Osteocyte (in vitro differentiated cells): ENCODE data around the gene HEPACAM. TPM values are rescaled to one million over a fixed set of nuclear protein-coding genes. Genes with fewer than 3 reads are reported as not detected.
"Not testable (repeated sequence)": the region's sequence is repeated elsewhere in the genome, so short reads cannot be mapped to it uniquely, and the experiment has no call there.

ENCODE experiments used
- DNase-seq: peaks from one replicate; pipeline ENCODE4 v3.0.0; 2021; ENCODE audit warnings: mixed read lengths; ENCODE audit not compliant: unreplicated experiment; ENCODE audit errors: extremely low spot score
- H3K27ac Mint-ChIP-seq: one replicate; pipeline ENCODE4 v1.8.0; 2021; ENCODE audit warnings: mild to moderate bottlenecking, mixed read lengths; ENCODE audit not compliant: unreplicated experiment
- H3K27me3 Mint-ChIP-seq: one replicate; pipeline ENCODE4 v1.8.0; 2021; ENCODE audit warnings: mixed read lengths; ENCODE audit not compliant: unreplicated experiment
- H3K36me3 Mint-ChIP-seq: one replicate; pipeline ENCODE4 v1.8.0; 2021; ENCODE audit warnings: mixed read lengths; ENCODE audit not compliant: unreplicated experiment
- H3K4me1 Mint-ChIP-seq: one replicate; pipeline ENCODE4 v1.8.0; 2021; ENCODE audit warnings: mixed read lengths; ENCODE audit not compliant: unreplicated experiment
- H3K4me3 Mint-ChIP-seq: one replicate; pipeline ENCODE4 v1.8.0; 2021; ENCODE audit warnings: mild to moderate bottlenecking, moderate library complexity, mixed read lengths; ENCODE audit not compliant: unreplicated experiment
- H3K9me3 Mint-ChIP-seq: one replicate; pipeline ENCODE4 v1.8.0; 2021; ENCODE audit warnings: mixed read lengths; ENCODE audit not compliant: unreplicated experiment
- CTCF ChIP-seq: fragments of 200-600 bp; sonication (generic); IDR thresholded peaks from 2 replicates; pipeline ENCODE4 v1.5.0; 2021; ENCODE audit warnings: antibody characterized with exemption, mild to moderate bottlenecking, moderate library complexity
- total RNA-seq: library from RNA; stranded (reverse); gene quantifications from 2 replicates; pipeline ENCODE4 v1.2.1, GENCODE V29; 2021

Gene HEPACAM
- total RNA-seq, 1 donor from 2014 or later: not detected

- H3K9me3 Mint-ChIP-seq: peaks cover 32% of the 10 kb centered on the region
- no peak for DNase-seq
- no peaks in the 10 kb centered on the region for H3K4me1 Mint-ChIP-seq
- TF ChIP-seq CTCF: no peak
- peaks cover 23% of the 10 kb centered on the region for H3K36me3 Mint-ChIP-seq
- H3K27ac Mint-ChIP-seq: no peak overlapping the region
- H3K4me3 Mint-ChIP-seq: no peak overlapping the region
- H3K27me3 Mint-ChIP-seq: no peaks in the 10 kb centered on the region
These were observed 42.5 kb upstream of the HEPACAM start for GRCh38 chr11:124978316-124978715.

- H3K4me3 Mint-ChIP-seq: no peak overlapping the region
- DNase-seq: no peak
- no peak overlapping the region for H3K27ac Mint-ChIP-seq
- H3K4me1 Mint-ChIP-seq: no peaks in the 10 kb centered on the region
- peaks cover 21% of the 10 kb centered on the region for H3K9me3 Mint-ChIP-seq
- TF ChIP-seq CTCF: no peak
- no peaks in the 10 kb centered on the region for H3K27me3 Mint-ChIP-seq
- peaks cover 17% of the 10 kb centered on the region for H3K36me3 Mint-ChIP-seq
These were observed 41.2 kb upstream of the HEPACAM start for GRCh38 chr11:124977006-124977405.

GRCh38 chr11:124976531-124976930 is 40.7 kb upstream of the HEPACAM start:
- no peak overlapping the region for H3K27ac Mint-ChIP-seq
- TF ChIP-seq CTCF: no peak
- peaks cover 17% of the 10 kb centered on the region for H3K36me3 Mint-ChIP-seq
- H3K4me3 Mint-ChIP-seq: no peak overlapping the region
- H3K9me3 Mint-ChIP-seq: peaks cover 19% of the 10 kb centered on the region
- H3K27me3 Mint-ChIP-seq: no peaks in the 10 kb centered on the region
- no peak for DNase-seq
- peaks cover 3% of the 10 kb centered on the region for H3K4me1 Mint-ChIP-seq

GRCh38 chr11:124971810-124972209 is 36.0 kb upstream of the HEPACAM start:
- no peaks in the 10 kb centered on the region for H3K36me3 Mint-ChIP-seq

GRCh38 chr11:124970925-124971324 is 35.1 kb upstream of the HEPACAM start:
- H3K27me3 Mint-ChIP-seq: no peaks in the 10 kb centered on the region
- no peak overlapping the region for H3K4me3 Mint-ChIP-seq
- H3K4me1 Mint-ChIP-seq: peaks cover 3% of the 10 kb centered on the region
- no peak for DNase-seq
- no peak for TF ChIP-seq CTCF
- no peaks in the 10 kb centered on the region for H3K9me3 Mint-ChIP-seq
- H3K27ac Mint-ChIP-seq: no peak overlapping the region
- H3K36me3 Mint-ChIP-seq: no peaks in the 10 kb centered on the region

More at GRCh38 chr11:124971810-124972209, 36.0 kb upstream of the HEPACAM start:
- no peak overlapping the region for H3K4me3 Mint-ChIP-seq
- no peaks in the 10 kb centered on the region for H3K27me3 Mint-ChIP-seq
- no peak for DNase-seq
- peaks cover 3% of the 10 kb centered on the region for H3K4me1 Mint-ChIP-seq
- H3K9me3 Mint-ChIP-seq: no peaks in the 10 kb centered on the region
- H3K27ac Mint-ChIP-seq: no peak overlapping the region
- no peak for TF ChIP-seq CTCF

- H3K4me3 Mint-ChIP-seq, H3K4me1 Mint-ChIP-seq, H3K9me3 Mint-ChIP-seq, H3K36me3 Mint-ChIP-seq, DNase-seq, H3K27me3 Mint-ChIP-seq, H3K27ac Mint-ChIP-seq: not testable (repeated sequence)
These were observed 32.4 kb upstream of the HEPACAM start for GRCh38 chr11:124968197-124968596.
